Loucy (cell line): ENCODE data around the gene KLF15.

Experiments used
- EZH2phosphoT487 ChIP-seq: fragments of 200-600 bp; IDR thresholded peaks from 2 replicates; pipeline ENCODE4 v1.6.1; 2018; ENCODE audit warnings: antibody characterized with exemption, mild to moderate bottlenecking, moderate library complexity, borderline replicate concordance
- TF ChIP-seq, protein P1 (sequence below): fragments of 200-600 bp; sonication (generic); conservative IDR thresholded peaks from 2 replicates; pipeline ENCODE4 v1.5.1; 2014; ENCODE audit warnings: mild to moderate bottlenecking, antibody characterized with exemption, low read length

DNA sequence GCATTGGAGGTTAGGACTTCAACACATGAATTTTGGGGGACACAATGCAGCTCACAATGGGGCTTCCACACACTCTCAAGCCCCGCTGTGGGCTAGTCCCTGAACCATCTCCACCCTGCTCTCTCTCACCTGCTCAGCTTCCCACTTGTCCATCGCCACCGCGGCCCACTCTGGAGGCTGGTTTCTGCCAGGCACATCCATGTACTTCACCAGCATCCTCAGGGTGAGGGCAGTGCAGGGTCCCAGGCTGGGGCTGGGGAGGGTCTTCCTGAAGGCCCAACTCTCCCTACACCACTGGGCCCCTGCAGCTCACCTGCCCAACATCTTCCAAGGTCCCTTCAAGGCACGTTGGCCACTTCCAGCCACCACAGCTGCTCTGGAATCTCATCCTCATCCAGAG is 46.4 kb downstream of the KLF15 start:
- TF ChIP-seq, protein P1, sequence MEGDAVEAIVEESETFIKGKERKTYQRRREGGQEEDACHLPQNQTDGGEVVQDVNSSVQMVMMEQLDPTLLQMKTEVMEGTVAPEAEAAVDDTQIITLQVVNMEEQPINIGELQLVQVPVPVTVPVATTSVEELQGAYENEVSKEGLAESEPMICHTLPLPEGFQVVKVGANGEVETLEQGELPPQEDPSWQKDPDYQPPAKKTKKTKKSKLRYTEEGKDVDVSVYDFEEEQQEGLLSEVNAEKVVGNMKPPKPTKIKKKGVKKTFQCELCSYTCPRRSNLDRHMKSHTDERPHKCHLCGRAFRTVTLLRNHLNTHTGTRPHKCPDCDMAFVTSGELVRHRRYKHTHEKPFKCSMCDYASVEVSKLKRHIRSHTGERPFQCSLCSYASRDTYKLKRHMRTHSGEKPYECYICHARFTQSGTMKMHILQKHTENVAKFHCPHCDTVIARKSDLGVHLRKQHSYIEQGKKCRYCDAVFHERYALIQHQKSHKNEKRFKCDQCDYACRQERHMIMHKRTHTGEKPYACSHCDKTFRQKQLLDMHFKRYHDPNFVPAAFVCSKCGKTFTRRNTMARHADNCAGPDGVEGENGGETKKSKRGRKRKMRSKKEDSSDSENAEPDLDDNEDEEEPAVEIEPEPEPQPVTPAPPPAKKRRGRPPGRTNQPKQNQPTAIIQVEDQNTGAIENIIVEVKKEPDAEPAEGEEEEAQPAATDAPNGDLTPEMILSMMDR = no peak
- no peak for TF ChIP-seq EZH2phosphoT487
